Osteoblast (primary cell): Measurements from ENCODE around the gene MSL3B.

ENCODE experiments used
- DNase-seq: peaks from one replicate; pipeline ENCODE4 v3.0.0; 2011; ENCODE audit warnings: low spot score, mixed read lengths; ENCODE audit not compliant: insufficient read length; ENCODE audit errors: missing footprints
- H2AFZ ChIP-seq: 2 replicates; pipeline ENCODE4 v1.6.0; 2011; ENCODE audit warnings: mild to moderate bottlenecking, low read length
- H3K27ac ChIP-seq: 2 replicates; pipeline ENCODE4 v1.5.1; 2011; ENCODE audit warnings: mild to moderate bottlenecking, low read depth, low read length, moderate library complexity
- H3K27me3 ChIP-seq: 2 replicates; pipeline ENCODE4 v1.6.0; 2012; ENCODE audit warnings: mild to moderate bottlenecking, control low read depth, inconsistent platforms, low read length, moderate library complexity; ENCODE audit not compliant: insufficient read depth
- H3K36me3 ChIP-seq: 2 replicates; pipeline ENCODE4 v1.5.1; 2011; ENCODE audit warnings: mild to moderate bottlenecking, low read length, control low read depth, moderate library complexity; ENCODE audit not compliant: insufficient read depth
- H3K4me1 ChIP-seq: 2 replicates; pipeline ENCODE4 v1.5.1; 2011; ENCODE audit warnings: mild to moderate bottlenecking, low read length, control low read depth, moderate library complexity; ENCODE audit not compliant: insufficient read depth
- H3K4me2 ChIP-seq: 2 replicates; pipeline ENCODE4 v1.6.0; 2011; ENCODE audit warnings: mild to moderate bottlenecking, low read length; ENCODE audit not compliant: insufficient read depth
- H3K4me3 ChIP-seq: fragments of 200-600 bp; sonication (generic); 3 replicates; pipeline ENCODE4 v1.5.1; 2012; ENCODE audit warnings: mild to moderate bottlenecking, low read length, inconsistent platforms; ENCODE audit not compliant: insufficient read depth
- H3K79me2 ChIP-seq: 2 replicates; pipeline ENCODE4 v1.6.0; 2012; ENCODE audit warnings: mild to moderate bottlenecking, low read length, control low read depth, inconsistent platforms; ENCODE audit not compliant: insufficient read depth
- H3K9me3 ChIP-seq: 2 replicates; pipeline ENCODE4 v1.5.1; 2011; ENCODE audit warnings: low read depth, low read length, control low read depth
- H4K20me1 ChIP-seq: 2 replicates; pipeline ENCODE4 v1.6.0; 2012; ENCODE audit warnings: mild to moderate bottlenecking, low read length, control low read depth; ENCODE audit not compliant: insufficient read depth
- CTCF ChIP-seq: IDR thresholded peaks from 2 replicates; pipeline ENCODE4 v1.5.1; 2011; ENCODE audit warnings: mild to moderate bottlenecking, low read depth, low read length, moderate library complexity; ENCODE audit errors: extremely low read depth

MSL3B gene

GRCh38 chr2:233867993-233868532 is at the start of gene MSL3B:
TSS of gene MSL3B (minus strand) at chr2:233868386.
- no peaks in the 10 kb centered on the region for H3K9me3 ChIP-seq
- peak within 1 kb of the TSS; percentile 85 for H3K4me3 ChIP-seq
- H2AFZ ChIP-seq = peak within 1 kb of the TSS; percentile 98
- no peaks in the 10 kb centered on the region for H3K4me1 ChIP-seq
- peak within 1 kb of the TSS; percentile 62 for H3K27ac ChIP-seq
- no peaks in the 10 kb centered on the region for H3K79me2 ChIP-seq
- TF ChIP-seq CTCF = no peak
- no peaks in the 10 kb centered on the region for H4K20me1 ChIP-seq
- H3K4me2 ChIP-seq = peak within 1 kb of the TSS; percentile 90
- H3K36me3 ChIP-seq = peaks cover 6% of the 10 kb centered on the region
- peak; percentile 93 for DNase-seq
- peaks cover 6% of the 10 kb centered on the region for H3K27me3 ChIP-seq

GRCh38 chr2:233917116-233917515 is 48.9 kb upstream of the MSL3B start, which contains the start of gene TRPM8:
TSS of gene TRPM8 (plus strand) at chr2:233917373. CDS start at chr2:233926538, 9,165 bp downstream.
- no peaks in the 10 kb centered on the region for H3K4me1 ChIP-seq
- no peaks in the 10 kb centered on the region for H3K36me3 ChIP-seq
- no peak within 1 kb of the TSS for H2AFZ ChIP-seq
- no peaks in the 10 kb centered on the region for H4K20me1 ChIP-seq
- H3K9me3 ChIP-seq = no peaks in the 10 kb centered on the region
- no peaks in the 10 kb centered on the region for H3K79me2 ChIP-seq
- H3K27me3 ChIP-seq = peaks cover 12% of the 10 kb centered on the region
- no peak for TF ChIP-seq CTCF
- H3K27ac ChIP-seq = no peak within 1 kb of the TSS
- no peak for DNase-seq
- H3K4me2 ChIP-seq = no peak within 1 kb of the TSS
- no peak within 1 kb of the TSS for H3K4me3 ChIP-seq

GRCh38 chr2:233915128-233915527 is 46.9 kb upstream of the MSL3B start:
- Histone ChIP-seq H3K9me3 (no peaks in the 10 kb centered on the region), H2AFZ (no peak overlapping the region), H4K20me1 (no peaks in the 10 kb centered on the region), H3K4me2 (no peak overlapping the region), H3K4me3 (no peak overlapping the region), H3K4me1 (no peaks in the 10 kb centered on the region), H3K27ac (no peak overlapping the region), H3K36me3 (no peaks in the 10 kb centered on the region), H3K79me2 (no peaks in the 10 kb centered on the region), H3K27me3 (peaks cover 12% of the 10 kb centered on the region)
- peak; percentile 30 for TF ChIP-seq CTCF
- no peak for DNase-seq

GRCh38 chr2:233912691-233913423 is 44.7 kb upstream of the MSL3B start:
- Histone ChIP-seq H3K4me3 (no peak overlapping the region), H2AFZ (no peak overlapping the region), H4K20me1 (no peaks in the 10 kb centered on the region), H3K79me2 (no peaks in the 10 kb centered on the region), H3K9me3 (no peaks in the 10 kb centered on the region), H3K27ac (no peak overlapping the region), H3K36me3 (no peaks in the 10 kb centered on the region), H3K27me3 (peaks cover 6% of the 10 kb centered on the region), H3K4me2 (no peak overlapping the region), H3K4me1 (no peaks in the 10 kb centered on the region)
- no peak for TF ChIP-seq CTCF
- DNase-seq = no peak
